HepG2 (cell line): Measurements from ENCODE around the gene TM9SF3. TPM values are rescaled to one million over a fixed set of nuclear protein-coding genes. Genes with fewer than 3 reads are reported as not detected.
A peak's percentile ranks its signal among the peaks of the same experiment; 100 is the strongest.

Experiments used
- CC2D1A ChIP-seq: sonication (generic); formaldehyde crosslinking; IDR thresholded peaks from 2 replicates; pipeline ENCODE4 v1.8.1; 2023; ENCODE audit warnings: mild to moderate bottlenecking, missing genetic modification reagents
- ETV6 ChIP-seq: sonication (generic); formaldehyde crosslinking; conservative IDR thresholded peaks from 2 replicates; pipeline ENCODE4 v1.4.0; 2020; ENCODE audit warnings: missing genetic modification reagents
- HDAC1 ChIP-seq: sonication (generic); formaldehyde crosslinking; IDR thresholded peaks from 2 replicates; pipeline ENCODE4 v1.5.1; 2020; ENCODE audit warnings: mild to moderate bottlenecking, missing genetic modification reagents
- JARID2 ChIP-seq: sonication (generic); formaldehyde crosslinking; IDR thresholded peaks from 2 replicates; pipeline ENCODE4 v1.8.1; 2023; ENCODE audit warnings: missing genetic modification reagents, inconsistent platforms; ENCODE audit not compliant: insufficient replicate concordance
- PHB2 ChIP-seq: fragments of 450-650 bp; IDR thresholded peaks from 2 replicates; pipeline ENCODE4 v1.6.1; 2018; ENCODE audit not compliant: partially characterized antibody
- STAT5B ChIP-seq: sonication (generic); formaldehyde crosslinking; IDR thresholded peaks from 2 replicates; pipeline ENCODE4 v1.4.0; 2020; ENCODE audit warnings: missing genetic modification reagents
- ZNF350 ChIP-seq: sonication (generic); formaldehyde crosslinking; IDR thresholded peaks from 2 replicates; pipeline ENCODE4 v1.4.0; 2020; ENCODE audit warnings: mild to moderate bottlenecking, low read depth, missing genetic modification reagents, borderline replicate concordance
- ZNF563 ChIP-seq: sonication (generic); formaldehyde crosslinking; IDR thresholded peaks from 2 replicates; pipeline ENCODE4 v1.8.0; 2022; ENCODE audit warnings: mild to moderate bottlenecking, moderate library complexity, missing genetic modification reagents
- ZNF607 ChIP-seq: sonication (generic); formaldehyde crosslinking; IDR thresholded peaks from 2 replicates; pipeline ENCODE4 v1.5.1; 2020; ENCODE audit warnings: missing genetic modification reagents, mild to moderate bottlenecking, borderline replicate concordance
- ZNF652 ChIP-seq: IDR thresholded peaks from 2 replicates; pipeline ENCODE4 v1.6.1; 2016; ENCODE audit warnings: low read depth, borderline replicate concordance
- ZNF761 ChIP-seq: sonication (generic); formaldehyde crosslinking; conservative IDR thresholded peaks from 2 replicates; pipeline ENCODE4 v1.4.0; 2020; ENCODE audit warnings: mild to moderate bottlenecking, missing genetic modification reagents
- ZNF816 ChIP-seq: sonication (generic); formaldehyde crosslinking; IDR thresholded peaks from 2 replicates; pipeline ENCODE4 v1.8.0; 2022; ENCODE audit warnings: missing genetic modification reagents, mild to moderate bottlenecking, borderline replicate concordance
- ZSCAN12 ChIP-seq: sonication (generic); formaldehyde crosslinking; IDR thresholded peaks from 2 replicates; pipeline ENCODE4 v1.9.0; 2021; ENCODE audit warnings: mild to moderate bottlenecking, missing genetic modification reagents
- polyA plus RNA-seq, 8 experiments: library from polyadenylated mRNA; depleted of rRNA in 3 of 8; stranded (reverse) in 7 of 8; unstranded in 1 of 8; fragments of >200 nt; fragmentation: Illumina TruSeq in 4 of 8; extraction: Trizol in 4 of 8; gene quantifications; 2 replicates each; pipeline versions ENCODE4 v1.2.1 to v1.2.3, GENCODE V29; 2011 to 2016; ENCODE audit warnings: low read depth in 4 of 8, missing spikeins in 1 of 8, mixed read lengths in 1 of 8; ENCODE audit not compliant: insufficient read depth in 1 of 8
- total RNA-seq, 5 experiments: library from RNA; depleted of rRNA; stranded (reverse); fragments of >200 nt; fragmentation: Illumina TruSeq; extraction: Trizol; gene quantifications; 2 replicates each; pipeline ENCODE4 v1.2.3, GENCODE V29; 2016; ENCODE audit warnings: low read depth in 1 of 5
- TF ChIP-seq, protein P1 (sequence below): sonication (generic); formaldehyde crosslinking; IDR thresholded peaks from 2 replicates; pipeline ENCODE4 v1.5.0; 2020; ENCODE audit warnings: mild to moderate bottlenecking, missing genetic modification reagents
- TF ChIP-seq, protein P2 (sequence below): sonication (generic); formaldehyde crosslinking; IDR thresholded peaks from 2 replicates; pipeline ENCODE4 v1.4.0; 2020; ENCODE audit warnings: missing genetic modification reagents, borderline replicate concordance
- TF ChIP-seq, protein P3 (sequence below): sonication (generic); formaldehyde crosslinking; IDR thresholded peaks from 2 replicates; pipeline ENCODE4 v1.5.1; 2020; ENCODE audit warnings: missing genetic modification reagents, mild to moderate bottlenecking, borderline replicate concordance
- TF ChIP-seq, protein P4 (sequence below): sonication (generic); formaldehyde crosslinking; IDR thresholded peaks from 2 replicates; pipeline ENCODE4 v1.8.0; 2022; ENCODE audit warnings: low read depth, missing genetic modification reagents
- TF ChIP-seq, protein P5 (sequence below): sonication (generic); formaldehyde crosslinking; IDR thresholded peaks from 2 replicates; pipeline ENCODE4 v1.8.1; 2023; ENCODE audit warnings: mild to moderate bottlenecking, missing genetic modification reagents

Gene TM9SF3
- total and polyA plus RNA-seq, 2 of the 13 experiments (the other 11 are each of a cell fraction or from before 2014, with no cell fraction given), result 43.8 to 120 TPM

DNA sequence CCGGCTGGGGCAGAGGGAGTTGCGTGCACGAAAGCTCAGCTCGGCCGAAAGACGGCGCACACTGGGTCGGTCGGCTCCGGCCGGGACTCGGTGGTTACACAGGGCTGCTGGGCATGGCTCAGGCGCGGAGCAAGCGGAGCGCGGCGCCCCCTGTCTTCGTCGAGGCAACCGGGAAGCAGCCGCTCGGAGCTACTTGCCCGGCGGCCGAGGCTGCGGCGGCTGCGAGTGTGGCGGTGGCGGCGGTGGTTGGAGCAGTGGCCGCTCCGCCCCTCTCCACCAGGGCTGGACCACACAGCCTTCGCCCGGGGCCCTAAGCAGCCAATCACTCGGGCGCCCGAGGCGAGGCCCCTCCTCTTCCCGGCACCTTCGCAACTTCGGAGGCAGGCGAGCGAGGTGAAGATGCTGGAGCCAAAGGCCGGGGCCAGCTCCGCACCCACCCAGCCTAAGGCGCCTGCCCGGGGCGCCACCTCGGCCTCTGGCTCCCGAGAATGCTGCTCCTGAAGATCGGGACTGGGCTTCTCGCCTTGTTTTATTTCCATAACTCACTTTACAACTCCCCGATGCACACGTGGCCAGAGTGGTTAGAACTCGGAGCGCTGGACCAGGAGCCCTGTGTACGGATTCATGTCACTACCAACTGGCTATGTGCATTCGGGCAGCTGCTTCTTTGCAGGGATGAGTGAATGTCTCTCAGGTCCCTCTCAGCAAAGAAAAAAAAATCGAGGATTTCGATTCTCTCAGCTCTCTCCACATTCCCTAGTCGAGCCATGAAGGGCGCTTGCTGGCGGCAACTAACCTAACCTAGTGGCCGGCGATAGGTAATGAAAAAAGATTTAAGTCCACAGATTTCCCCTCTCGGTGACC is 72.9 kb downstream of the TM9SF3 start, which contains the start of gene TLL2 (continued):
- TF ChIP-seq ZNF607 (CRISPR knock-in tag) (peak; percentile 67; the same call in 1 of the 2 replicates), CC2D1A (CRISPR knock-in tag) (no peak), STAT5B (CRISPR knock-in tag) (no peak), JARID2 (CRISPR knock-in tag) (peak; percentile 41), ZNF652 (CRISPR knock-in tag) (no peak), PHB2 (no peak), HDAC1 (CRISPR knock-in tag) (peak; percentile 32; the same call in 1 of the 2 replicates), ZNF816 (CRISPR knock-in tag) (no peak), ZNF350 (peak; percentile 38; the same call in 1 of the 2 replicates), ZNF563 (peak; percentile 85), ZSCAN12 (CRISPR knock-in tag) (peak; percentile 38; the same call in 1 of the 2 replicates), ZNF761 (CRISPR knock-in tag) (peak; percentile 85), ETV6 (no peak)
- TF ChIP-seq, protein P1, sequence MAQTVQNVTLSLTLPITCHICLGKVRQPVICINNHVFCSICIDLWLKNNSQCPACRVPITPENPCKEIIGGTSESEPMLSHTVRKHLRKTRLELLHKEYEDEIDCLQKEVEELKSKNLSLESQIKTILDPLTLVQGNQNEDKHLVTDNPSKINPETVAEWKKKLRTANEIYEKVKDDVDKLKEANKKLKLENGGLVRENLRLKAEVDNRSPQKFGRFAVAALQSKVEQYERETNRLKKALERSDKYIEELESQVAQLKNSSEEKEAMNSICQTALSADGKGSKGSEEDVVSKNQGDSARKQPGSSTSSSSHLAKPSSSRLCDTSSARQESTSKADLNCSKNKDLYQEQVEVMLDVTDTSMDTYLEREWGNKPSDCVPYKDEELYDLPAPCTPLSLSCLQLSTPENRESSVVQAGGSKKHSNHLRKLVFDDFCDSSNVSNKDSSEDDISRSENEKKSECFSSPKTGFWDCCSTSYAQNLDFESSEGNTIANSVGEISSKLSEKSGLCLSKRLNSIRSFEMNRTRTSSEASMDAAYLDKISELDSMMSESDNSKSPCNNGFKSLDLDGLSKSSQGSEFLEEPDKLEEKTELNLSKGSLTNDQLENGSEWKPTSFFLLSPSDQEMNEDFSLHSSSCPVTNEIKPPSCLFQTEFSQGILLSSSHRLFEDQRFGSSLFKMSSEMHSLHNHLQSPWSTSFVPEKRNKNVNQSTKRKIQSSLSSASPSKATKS, result no peak
- TF ChIP-seq, protein P2, sequence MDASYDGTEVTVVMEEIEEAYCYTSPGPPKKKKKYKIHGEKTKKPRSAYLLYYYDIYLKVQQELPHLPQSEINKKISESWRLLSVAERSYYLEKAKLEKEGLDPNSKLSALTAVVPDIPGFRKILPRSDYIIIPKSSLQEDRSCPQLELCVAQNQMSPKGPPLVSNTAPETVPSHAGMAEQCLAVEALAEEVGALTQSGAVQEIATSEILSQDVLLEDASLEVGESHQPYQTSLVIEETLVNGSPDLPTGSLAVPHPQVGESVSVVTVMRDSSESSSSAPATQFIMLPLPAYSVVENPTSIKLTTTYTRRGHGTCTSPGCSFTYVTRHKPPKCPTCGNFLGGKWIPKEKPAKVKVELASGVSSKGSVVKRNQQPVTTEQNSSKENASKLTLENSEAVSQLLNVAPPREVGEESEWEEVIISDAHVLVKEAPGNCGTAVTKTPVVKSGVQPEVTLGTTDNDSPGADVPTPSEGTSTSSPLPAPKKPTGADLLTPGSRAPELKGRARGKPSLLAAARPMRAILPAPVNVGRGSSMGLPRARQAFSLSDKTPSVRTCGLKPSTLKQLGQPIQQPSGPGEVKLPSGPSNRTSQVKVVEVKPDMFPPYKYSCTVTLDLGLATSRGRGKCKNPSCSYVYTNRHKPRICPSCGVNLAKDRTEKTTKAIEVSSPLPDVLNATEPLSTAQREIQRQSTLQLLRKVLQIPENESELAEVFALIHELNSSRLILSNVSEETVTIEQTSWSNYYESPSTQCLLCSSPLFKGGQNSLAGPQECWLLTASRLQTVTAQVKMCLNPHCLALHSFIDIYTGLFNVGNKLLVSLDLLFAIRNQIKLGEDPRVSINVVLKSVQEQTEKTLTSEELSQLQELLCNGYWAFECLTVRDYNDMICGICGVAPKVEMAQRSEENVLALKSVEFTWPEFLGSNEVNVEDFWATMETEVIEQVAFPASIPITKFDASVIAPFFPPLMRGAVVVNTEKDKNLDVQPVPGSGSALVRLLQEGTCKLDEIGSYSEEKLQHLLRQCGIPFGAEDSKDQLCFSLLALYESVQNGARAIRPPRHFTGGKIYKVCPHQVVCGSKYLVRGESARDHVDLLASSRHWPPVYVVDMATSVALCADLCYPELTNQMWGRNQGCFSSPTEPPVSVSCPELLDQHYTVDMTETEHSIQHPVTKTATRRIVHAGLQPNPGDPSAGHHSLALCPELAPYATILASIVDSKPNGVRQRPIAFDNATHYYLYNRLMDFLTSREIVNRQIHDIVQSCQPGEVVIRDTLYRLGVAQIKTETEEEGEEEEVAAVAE, result peak; percentile 44; the same call in 1 of the 2 replicates
- TF ChIP-seq, protein P3, sequence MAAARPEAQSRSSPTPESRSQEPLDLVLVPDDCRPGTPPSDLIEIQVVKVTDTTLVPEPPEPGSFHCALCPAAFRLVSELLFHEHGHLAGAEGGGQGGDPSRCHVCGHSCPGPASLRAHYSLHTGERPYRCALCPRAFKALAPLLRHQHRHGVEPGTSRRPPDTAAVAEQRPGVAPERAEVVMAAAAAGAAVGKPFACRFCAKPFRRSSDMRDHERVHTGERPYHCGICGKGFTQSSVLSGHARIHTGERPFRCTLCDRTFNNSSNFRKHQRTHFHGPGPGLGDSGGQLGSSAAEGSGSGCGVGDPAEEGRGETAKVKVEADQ (CRISPR knock-in tag), result no peak; the same call in 1 of the 2 replicates
- TF ChIP-seq, protein P4, sequence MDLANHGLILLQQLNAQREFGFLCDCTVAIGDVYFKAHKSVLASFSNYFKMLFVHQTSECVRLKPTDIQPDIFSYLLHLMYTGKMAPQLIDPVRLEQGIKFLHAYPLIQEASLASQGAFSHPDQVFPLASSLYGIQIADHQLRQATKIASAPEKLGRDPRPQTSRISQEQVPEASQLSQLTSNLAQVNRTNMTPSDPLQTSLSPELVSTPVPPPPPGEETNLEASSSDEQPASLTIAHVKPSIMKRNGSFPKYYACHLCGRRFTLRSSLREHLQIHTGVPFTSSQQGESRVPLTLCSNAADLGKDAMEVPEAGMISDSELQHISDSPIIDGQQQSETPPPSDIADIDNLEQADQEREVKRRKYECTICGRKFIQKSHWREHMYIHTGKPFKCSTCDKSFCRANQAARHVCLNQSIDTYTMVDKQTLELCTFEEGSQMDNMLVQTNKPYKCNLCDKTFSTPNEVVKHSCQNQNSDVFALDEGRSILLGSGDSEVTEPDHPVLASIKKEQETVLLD, result peak; percentile 67; the same call in 1 of the 2 replicates
- TF ChIP-seq, protein P5, sequence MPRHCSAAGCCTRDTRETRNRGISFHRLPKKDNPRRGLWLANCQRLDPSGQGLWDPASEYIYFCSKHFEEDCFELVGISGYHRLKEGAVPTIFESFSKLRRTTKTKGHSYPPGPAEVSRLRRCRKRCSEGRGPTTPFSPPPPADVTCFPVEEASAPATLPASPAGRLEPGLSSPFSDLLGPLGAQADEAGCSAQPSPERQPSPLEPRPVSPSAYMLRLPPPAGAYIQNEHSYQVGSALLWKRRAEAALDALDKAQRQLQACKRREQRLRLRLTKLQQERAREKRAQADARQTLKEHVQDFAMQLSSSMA (CRISPR knock-in tag), result 0 out of 2 replicates have a peak, but pooled peaks have one; percentile 50
